Measurements from ENCODE around the gene ATP2A1.

GRCh38 chr16:28836761-28837064, 41.6 kb upstream of the ATP2A1 start:
- TF ChIP-seq, protein P1, sequence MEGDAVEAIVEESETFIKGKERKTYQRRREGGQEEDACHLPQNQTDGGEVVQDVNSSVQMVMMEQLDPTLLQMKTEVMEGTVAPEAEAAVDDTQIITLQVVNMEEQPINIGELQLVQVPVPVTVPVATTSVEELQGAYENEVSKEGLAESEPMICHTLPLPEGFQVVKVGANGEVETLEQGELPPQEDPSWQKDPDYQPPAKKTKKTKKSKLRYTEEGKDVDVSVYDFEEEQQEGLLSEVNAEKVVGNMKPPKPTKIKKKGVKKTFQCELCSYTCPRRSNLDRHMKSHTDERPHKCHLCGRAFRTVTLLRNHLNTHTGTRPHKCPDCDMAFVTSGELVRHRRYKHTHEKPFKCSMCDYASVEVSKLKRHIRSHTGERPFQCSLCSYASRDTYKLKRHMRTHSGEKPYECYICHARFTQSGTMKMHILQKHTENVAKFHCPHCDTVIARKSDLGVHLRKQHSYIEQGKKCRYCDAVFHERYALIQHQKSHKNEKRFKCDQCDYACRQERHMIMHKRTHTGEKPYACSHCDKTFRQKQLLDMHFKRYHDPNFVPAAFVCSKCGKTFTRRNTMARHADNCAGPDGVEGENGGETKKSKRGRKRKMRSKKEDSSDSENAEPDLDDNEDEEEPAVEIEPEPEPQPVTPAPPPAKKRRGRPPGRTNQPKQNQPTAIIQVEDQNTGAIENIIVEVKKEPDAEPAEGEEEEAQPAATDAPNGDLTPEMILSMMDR (conservative IDR thresholded peaks at IDR 0.05; ENCODE audit: low read depth, low read length) = no peak
- no peak for TF ChIP-seq FOS (IDR thresholded peaks at IDR 0.05; ENCODE audit: low read depth, low read length)
- no peak for TF ChIP-seq POLR2A (IDR thresholded peaks at IDR 0.05; ENCODE audit: low read depth, low read length)
- no peak for TF ChIP-seq NFE2L2 (IDR thresholded peaks at IDR 0.05; ENCODE audit: low read depth, low read length)
- no peak for TF ChIP-seq MAFK (IDR thresholded peaks at IDR 0.05; ENCODE audit: low read depth, low read length)
- no peak for TF ChIP-seq RFX5 (IDR thresholded peaks at IDR 0.05; ENCODE audit: low read depth, low read length)
- TF ChIP-seq MAZ (IDR thresholded peaks at IDR 0.05; ENCODE audit: borderline replicate concordance, low read depth, low read length) = no peak
- no peak for TF ChIP-seq MXI1 (IDR thresholded peaks at IDR 0.05; ENCODE audit: borderline replicate concordance, low read depth, low read length)
- TF ChIP-seq RCOR1 (IDR thresholded peaks at IDR 0.05; ENCODE audit: insufficient replicate concordance, low read length) = no peak
- TF ChIP-seq ELK1 (IDR thresholded peaks at IDR 0.05; ENCODE audit: borderline replicate concordance, low read depth, low read length) = no peak
- no peak for TF ChIP-seq CEBPB (IDR thresholded peaks at IDR 0.05; ENCODE audit: low read depth, low read length)
- no peak for TF ChIP-seq CHD1 (IDR thresholded peaks at IDR 0.05; ENCODE audit: low read depth, low read length)
- no peak for TF ChIP-seq BHLHE40 (IDR thresholded peaks at IDR 0.05; ENCODE audit: low read depth, low read length)
